ENCODE data around the gene RNF214.

RNF214 gene

GRCh38 chr11:117300283-117300663, 67.8 kb downstream of the RNF214 start:
- H3K4me3 ChIP-seq (ENCODE audit: low read depth, low read length), result no peak overlapping the region
- DNase-seq (ENCODE audit: low read depth), result peak; percentile 24
- in situ Hi-C loops (cut with HindIII; ENCODE audit: low sequenced_read_pairs), result no loop called here
- TF ChIP-seq CTCF (IDR thresholded peaks at IDR 0.05; ENCODE audit: low read depth, low read length, missing control alignments), result no peak

- H3K4me3 ChIP-seq (ENCODE audit: low read depth, low read length), result no peak overlapping the region
- TF ChIP-seq CTCF (IDR thresholded peaks at IDR 0.05; ENCODE audit: low read depth, low read length, missing control alignments), result no peak
- no peak for DNase-seq (ENCODE audit: low read depth)
- in situ Hi-C loops (cut with HindIII; ENCODE audit: low sequenced_read_pairs), result no loop called here
Observed at GRCh38 chr11:117300773-117301172, 68.3 kb downstream of the RNF214 start.

GRCh38 chr11:117302228-117302627, 69.8 kb downstream of the RNF214 start:
- TF ChIP-seq CTCF (IDR thresholded peaks at IDR 0.05; ENCODE audit: low read depth, low read length, missing control alignments), result no peak
- no peak for DNase-seq (ENCODE audit: low read depth)
- no peak overlapping the region for H3K4me3 ChIP-seq (ENCODE audit: low read depth, low read length)
- in situ Hi-C loops (cut with HindIII; ENCODE audit: low sequenced_read_pairs), result no loop called here

GRCh38 chr11:117303101-117303500, 70.6 kb downstream of the RNF214 start:
- DNase-seq (ENCODE audit: low read depth), result no peak
- in situ Hi-C loops (cut with HindIII; ENCODE audit: low sequenced_read_pairs), result no loop called here
- no peak overlapping the region for H3K4me3 ChIP-seq (ENCODE audit: low read depth, low read length)
- no peak for TF ChIP-seq CTCF (IDR thresholded peaks at IDR 0.05; ENCODE audit: low read depth, low read length, missing control alignments)

GRCh38 chr11:117303646-117304315, 71.3 kb downstream of the RNF214 start:
- H3K4me3 ChIP-seq (ENCODE audit: low read depth, low read length), result no peak overlapping the region
- TF ChIP-seq CTCF (IDR thresholded peaks at IDR 0.05; ENCODE audit: low read depth, low read length, missing control alignments), result no peak
- in situ Hi-C loops (cut with HindIII; ENCODE audit: low sequenced_read_pairs), result no loop called here
- DNase-seq (ENCODE audit: low read depth), result no peak

- in situ Hi-C loops (cut with HindIII; ENCODE audit: low sequenced_read_pairs), result no loop called here
- no peak for DNase-seq (ENCODE audit: low read depth)
- H3K4me3 ChIP-seq (ENCODE audit: low read depth, low read length), result no peak overlapping the region
- TF ChIP-seq CTCF (IDR thresholded peaks at IDR 0.05; ENCODE audit: low read depth, low read length, missing control alignments), result no peak
Observed at GRCh38 chr11:117305145-117305544, 72.7 kb downstream of the RNF214 start.

Measured in astrocyte of the cerebellum (primary cell).